HEK293 (cell line): ENCODE results near the gene MTUS2.

Experiments
- REPIN1 ChIP-seq: fragments of 450-650 bp; formaldehyde crosslinking; IDR thresholded peaks from 2 replicates; pipeline ENCODE4 v1.5.1; 2017; ENCODE audit warnings: missing biosample characterization, missing genetic modification characterization, low read depth
- ZNF433 ChIP-seq: fragments of 450-650 bp; formaldehyde crosslinking; IDR thresholded peaks from 2 replicates; pipeline ENCODE4 v1.5.1; 2016; ENCODE audit warnings: missing biosample characterization, missing genetic modification characterization, low read depth
- ZNF510 ChIP-seq: fragments of 450-650 bp; formaldehyde crosslinking; IDR thresholded peaks from 2 replicates; pipeline ENCODE4 v1.5.1; 2018; ENCODE audit warnings: mild to moderate bottlenecking, missing genetic modification characterization, missing biosample characterization; ENCODE audit not compliant: insufficient replicate concordance
- TF ChIP-seq, protein P1 (sequence below): fragments of 450-650 bp; formaldehyde crosslinking; IDR thresholded peaks from 2 replicates; pipeline ENCODE4 v1.5.1; 2017; ENCODE audit warnings: missing biosample characterization, missing genetic modification characterization
- TF ChIP-seq, protein P2 (sequence below): fragments of 450-650 bp; formaldehyde crosslinking; IDR thresholded peaks from 2 replicates; pipeline ENCODE4 v1.5.1; 2016; ENCODE audit warnings: missing biosample characterization, missing genetic modification characterization
- TF ChIP-seq, protein P3 (sequence below): fragments of 450-650 bp; formaldehyde crosslinking; IDR thresholded peaks from 2 replicates; pipeline ENCODE4 v1.5.1; 2016; ENCODE audit warnings: missing biosample characterization, missing genetic modification characterization

DNA sequence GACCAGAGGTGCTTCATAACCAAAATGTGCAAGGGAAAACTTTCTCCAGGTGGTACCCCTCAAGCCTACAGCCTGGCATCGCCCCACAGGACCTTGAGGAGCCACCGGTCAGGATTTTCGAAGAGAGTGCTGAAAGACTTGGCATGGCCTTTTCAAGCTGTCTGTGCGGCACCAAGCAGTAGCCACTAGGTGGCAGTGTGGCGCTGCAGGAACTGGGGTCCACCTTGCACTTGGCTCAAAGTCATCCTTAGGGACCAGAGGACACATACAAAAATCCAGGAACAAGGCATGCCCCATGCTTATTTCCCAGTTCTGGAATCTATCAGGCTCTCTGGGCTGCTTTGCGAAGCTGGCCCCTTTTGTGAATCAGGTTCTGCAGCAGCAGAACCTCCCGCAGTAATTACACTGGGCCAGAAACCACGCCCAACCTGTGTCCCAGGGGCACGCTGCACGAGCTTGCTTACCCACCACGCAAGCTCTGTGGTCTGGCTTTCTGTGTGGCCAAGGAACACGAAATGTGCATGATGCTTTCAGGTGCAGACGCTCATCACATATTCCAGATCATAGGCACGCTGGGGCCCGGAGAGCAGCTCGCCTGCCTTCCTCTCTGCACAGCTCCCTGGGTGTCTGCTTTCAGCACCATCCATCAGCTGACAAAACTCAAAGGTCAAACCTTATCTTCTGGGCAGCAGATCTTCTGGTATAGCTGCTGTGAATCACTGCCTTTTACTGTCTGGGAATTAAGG, 688.2 kb downstream of the MTUS2 start:
- TF ChIP-seq, protein P1, sequence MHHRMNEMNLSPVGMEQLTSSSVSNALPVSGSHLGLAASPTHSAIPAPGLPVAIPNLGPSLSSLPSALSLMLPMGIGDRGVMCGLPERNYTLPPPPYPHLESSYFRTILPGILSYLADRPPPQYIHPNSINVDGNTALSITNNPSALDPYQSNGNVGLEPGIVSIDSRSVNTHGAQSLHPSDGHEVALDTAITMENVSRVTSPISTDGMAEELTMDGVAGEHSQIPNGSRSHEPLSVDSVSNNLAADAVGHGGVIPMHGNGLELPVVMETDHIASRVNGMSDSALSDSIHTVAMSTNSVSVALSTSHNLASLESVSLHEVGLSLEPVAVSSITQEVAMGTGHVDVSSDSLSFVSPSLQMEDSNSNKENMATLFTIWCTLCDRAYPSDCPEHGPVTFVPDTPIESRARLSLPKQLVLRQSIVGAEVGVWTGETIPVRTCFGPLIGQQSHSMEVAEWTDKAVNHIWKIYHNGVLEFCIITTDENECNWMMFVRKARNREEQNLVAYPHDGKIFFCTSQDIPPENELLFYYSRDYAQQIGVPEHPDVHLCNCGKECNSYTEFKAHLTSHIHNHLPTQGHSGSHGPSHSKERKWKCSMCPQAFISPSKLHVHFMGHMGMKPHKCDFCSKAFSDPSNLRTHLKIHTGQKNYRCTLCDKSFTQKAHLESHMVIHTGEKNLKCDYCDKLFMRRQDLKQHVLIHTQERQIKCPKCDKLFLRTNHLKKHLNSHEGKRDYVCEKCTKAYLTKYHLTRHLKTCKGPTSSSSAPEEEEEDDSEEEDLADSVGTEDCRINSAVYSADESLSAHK (tag by site-specific recombination) = no peak
- no peak for TF ChIP-seq ZNF510 (tag by site-specific recombination)
- TF ChIP-seq, protein P2, sequence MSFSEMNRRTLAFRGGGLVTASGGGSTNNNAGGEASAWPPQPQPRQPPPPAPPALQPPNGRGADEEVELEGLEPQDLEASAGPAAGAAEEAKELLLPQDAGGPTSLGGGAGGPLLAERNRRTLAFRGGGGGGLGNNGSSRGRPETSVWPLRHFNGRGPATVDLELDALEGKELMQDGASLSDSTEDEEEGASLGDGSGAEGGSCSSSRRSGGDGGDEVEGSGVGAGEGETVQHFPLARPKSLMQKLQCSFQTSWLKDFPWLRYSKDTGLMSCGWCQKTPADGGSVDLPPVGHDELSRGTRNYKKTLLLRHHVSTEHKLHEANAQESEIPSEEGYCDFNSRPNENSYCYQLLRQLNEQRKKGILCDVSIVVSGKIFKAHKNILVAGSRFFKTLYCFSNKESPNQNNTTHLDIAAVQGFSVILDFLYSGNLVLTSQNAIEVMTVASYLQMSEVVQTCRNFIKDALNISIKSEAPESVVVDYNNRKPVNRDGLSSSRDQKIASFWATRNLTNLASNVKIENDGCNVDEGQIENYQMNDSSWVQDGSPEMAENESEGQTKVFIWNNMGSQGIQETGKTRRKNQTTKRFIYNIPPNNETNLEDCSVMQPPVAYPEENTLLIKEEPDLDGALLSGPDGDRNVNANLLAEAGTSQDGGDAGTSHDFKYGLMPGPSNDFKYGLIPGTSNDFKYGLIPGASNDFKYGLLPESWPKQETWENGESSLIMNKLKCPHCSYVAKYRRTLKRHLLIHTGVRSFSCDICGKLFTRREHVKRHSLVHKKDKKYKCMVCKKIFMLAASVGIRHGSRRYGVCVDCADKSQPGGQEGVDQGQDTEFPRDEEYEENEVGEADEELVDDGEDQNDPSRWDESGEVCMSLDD (tag by site-specific recombination) = no peak
- no peak for TF ChIP-seq REPIN1
- no peak for TF ChIP-seq ZNF433
- TF ChIP-seq, protein P3, sequence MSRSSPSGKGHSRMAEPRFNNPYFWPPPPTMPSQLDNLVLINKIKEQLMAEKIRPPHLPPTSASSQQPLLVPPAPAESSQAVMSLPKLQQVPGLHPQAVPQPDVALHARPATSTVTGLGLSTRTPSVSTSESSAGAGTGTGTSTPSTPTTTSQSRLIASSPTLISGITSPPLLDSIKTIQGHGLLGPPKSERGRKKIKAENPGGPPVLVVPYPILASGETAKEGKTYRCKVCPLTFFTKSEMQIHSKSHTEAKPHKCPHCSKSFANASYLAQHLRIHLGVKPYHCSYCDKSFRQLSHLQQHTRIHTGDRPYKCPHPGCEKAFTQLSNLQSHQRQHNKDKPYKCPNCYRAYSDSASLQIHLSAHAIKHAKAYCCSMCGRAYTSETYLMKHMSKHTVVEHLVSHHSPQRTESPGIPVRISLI (tag by site-specific recombination) = no peak
